DMS 273 treated with DMSO at 0.1 percent for 48 hours (cell line): Measurements from ENCODE around the gene ADRA2B.
"Not testable (repeated sequence)": the region's sequence is repeated elsewhere in the genome, so short reads cannot be mapped to it uniquely, and the experiment has no call there.

Experiments
- DNase-seq: peaks from one replicate; lab custom pipeline; 2025; lab: John Stamatoyannopoulos, UW

The ADRA2B gene

DNA sequence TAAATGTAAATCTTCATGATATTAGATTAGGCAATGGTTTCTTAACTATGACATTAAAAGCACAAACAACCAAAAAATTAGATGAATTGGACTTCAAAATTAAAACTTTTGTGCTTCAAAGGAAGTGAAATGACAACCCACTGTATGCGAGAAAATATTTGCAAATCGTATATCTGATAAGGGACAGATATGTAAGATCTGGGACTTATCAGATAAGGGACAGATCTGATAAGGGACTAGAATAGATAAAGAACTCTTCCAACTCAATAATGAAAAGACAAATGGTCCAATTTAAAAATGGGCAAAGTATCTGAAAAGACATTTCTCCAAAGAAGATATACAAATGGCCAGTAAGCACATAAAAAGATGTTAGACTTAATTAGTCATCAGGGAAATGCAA lies 29.2 kb downstream of the ADRA2B start:
- no peak for DNase-seq

DNA sequence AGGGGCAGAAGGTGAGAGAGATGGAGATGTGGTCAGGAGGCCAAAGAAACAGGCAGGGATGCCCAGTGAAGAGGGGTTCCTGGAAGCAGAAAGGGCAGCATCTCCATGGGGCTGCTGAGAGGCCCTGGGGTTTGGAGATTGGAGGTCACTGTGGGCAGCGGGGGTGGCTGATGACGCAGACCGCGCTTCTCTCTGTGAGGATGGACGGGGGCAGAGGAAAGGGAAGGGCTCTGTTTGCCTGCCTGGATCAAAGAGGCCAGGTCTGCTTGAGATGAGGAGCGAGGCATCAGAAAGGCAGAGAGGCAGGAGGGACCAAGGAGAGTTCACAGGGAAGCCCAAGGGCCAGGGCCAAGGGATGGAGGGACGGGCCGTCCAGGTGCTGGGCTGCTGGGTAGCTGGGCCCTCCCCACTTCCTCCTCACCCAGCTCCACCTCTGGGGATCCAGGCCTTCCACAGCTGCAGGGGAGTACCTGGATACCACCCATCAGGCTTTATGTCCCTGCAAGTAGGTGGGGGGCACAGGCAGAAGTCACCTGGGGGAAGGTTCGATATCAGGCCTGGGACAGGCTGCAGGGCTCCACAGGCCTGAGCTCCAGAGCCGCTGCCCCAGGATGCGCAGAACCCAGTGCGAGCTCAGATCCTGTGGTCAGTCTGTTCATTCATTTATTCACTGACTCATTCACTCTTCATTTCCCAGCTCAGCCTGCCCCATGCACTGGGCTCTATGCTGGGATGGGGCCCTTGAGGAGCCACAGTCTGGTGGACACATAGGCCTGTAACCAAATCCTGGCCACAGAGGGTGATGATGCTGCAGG lies 30.6 kb downstream of the ADRA2B start:
- no peak for DNase-seq

DNA sequence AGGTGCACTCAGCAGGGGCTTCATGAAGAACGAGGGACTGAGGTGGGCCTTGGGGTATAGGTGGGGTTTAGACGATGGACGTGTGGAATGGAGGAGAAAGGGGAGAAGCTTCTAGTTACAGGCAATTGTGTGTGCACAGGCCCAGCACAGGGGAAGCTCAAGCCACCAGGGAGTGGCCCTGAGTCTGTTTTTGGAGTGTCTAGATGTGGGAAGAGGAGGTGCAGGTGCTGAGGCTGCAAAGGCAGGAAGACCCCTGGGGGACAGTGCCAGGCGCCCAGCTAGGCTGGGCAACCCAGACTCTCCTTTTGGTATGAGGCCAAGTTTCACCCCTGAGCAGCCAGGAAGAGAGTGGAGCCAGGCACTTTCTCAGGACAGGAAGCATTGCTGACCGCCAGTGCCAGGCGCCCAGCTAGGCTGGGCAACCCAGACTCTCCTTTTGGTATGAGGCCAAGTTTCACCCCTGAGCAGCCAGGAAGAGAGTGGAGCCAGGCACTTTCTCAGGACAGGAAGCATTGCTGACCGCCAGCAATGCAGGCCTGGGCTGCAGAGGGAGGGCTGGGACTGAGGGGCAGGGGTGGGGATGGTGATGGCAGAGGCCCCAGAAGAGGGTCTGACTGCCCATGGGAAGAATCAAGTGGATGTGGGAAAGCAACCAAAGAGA lies 31.4 kb downstream of the ADRA2B start:
- DNase-seq = not testable (repeated sequence)

- DNase-seq = no peak
Observed at GRCh38 chr2:96083989-96084857, 32.1 kb downstream of the ADRA2B start.

DNA sequence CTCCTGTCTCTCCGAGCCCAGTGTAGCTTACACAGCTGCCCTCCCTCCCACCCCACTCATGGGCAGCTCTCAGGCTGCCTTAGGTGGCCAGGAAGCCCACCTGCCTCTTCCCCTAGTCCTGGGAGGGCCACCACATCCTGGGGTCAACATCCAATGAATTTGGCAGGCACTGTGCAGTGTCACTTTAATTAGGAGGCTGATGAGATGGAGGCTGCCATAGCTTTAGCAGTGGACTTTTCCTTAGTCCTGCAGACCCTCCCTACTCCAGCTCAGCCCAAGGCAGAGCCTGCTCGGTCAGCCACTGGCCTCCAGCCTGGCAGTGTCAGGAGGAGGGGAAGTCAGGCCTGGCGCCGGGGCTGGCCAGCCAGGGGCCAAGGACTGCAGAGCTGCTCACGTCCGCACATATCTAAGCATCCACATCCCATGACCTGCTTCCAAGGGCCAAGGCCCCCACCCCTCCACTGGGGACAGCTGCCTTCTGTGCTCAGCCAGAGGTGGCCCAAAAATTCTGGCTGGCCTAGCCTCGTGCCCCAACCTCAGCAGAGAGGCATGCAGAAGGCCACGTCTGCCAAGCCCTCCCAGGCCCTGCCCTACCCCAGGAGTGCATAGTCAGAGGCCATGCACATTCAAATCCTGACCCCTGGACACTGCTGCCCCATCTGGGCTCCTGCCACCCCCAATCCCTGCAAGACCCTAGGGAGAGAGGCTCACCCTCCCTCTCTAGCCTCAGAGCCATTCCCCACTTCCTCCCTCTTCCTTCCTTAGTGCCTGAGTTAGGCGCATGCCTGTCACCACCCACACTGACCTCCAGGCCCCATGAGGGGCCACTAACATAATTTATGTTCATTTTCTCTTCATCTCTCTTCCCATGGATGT lies 33.1 kb downstream of the ADRA2B start:
- no peak for DNase-seq

GRCh38 chr2:96082211-96083063 lies 33.9 kb downstream of the ADRA2B start:
- DNase-seq = no peak

GRCh38 chr2:96081042-96081441 lies 35.3 kb downstream of the ADRA2B start:
- no peak for DNase-seq

- no peak for DNase-seq
Observed at GRCh38 chr2:96075199-96075771, 41.1 kb downstream of the ADRA2B start.

GRCh38 chr2:96074156-96074555 lies 42.2 kb downstream of the ADRA2B start:
- no peak for DNase-seq

GRCh38 chr2:96073170-96073775 lies 43.1 kb downstream of the ADRA2B start:
- DNase-seq = no peak

DNA sequence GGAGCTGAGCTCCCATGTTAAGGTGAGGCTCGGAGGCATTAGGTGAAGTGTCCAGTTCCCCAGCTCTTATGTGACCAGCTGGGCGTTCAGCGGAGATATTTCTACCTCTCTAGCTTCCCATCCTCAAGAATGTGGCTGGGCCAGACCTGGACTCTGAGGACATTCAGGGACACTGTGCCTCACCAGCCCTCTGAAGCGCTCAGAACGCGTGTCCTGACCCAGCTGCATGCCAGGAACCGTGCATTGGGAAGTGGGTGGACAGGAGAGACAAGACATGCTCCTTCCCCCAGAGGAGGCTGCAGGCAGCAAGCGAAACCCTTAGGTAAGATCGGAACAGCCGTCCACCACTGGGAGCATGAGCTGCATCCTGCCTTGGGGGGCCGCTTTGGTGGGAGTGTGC lies 43.6 kb downstream of the ADRA2B start:
- DNase-seq = no peak

- DNase-seq = not testable (repeated sequence)
Observed at GRCh38 chr2:96071977-96072491, 44.3 kb downstream of the ADRA2B start.

GRCh38 chr2:96071087-96071976 lies 45.0 kb downstream of the ADRA2B start:
- DNase-seq = not testable (repeated sequence)

- not testable (repeated sequence) for DNase-seq
Observed at GRCh38 chr2:96070351-96070750, 46.0 kb downstream of the ADRA2B start.

DNA sequence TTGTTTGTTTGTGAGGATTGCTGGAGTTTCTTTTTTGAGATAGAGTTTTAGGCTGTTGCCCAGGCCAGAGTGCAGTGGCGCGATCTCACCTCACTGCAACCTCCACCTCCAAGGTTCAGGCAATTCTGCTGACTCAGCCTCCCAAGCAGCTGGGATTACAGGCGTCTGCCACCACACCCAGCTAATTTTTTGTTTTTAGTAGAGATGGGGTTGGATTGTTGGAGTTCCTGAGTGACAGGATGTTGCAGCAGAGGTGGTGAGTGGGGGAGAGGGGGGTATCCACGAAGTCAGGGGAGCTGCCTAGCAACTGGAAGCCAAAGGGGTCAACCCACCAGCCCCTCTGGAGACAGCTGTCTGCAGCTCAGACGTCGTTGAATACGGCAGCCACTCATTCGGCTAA lies 46.5 kb downstream of the ADRA2B start:
- not testable (repeated sequence) for DNase-seq

DNA sequence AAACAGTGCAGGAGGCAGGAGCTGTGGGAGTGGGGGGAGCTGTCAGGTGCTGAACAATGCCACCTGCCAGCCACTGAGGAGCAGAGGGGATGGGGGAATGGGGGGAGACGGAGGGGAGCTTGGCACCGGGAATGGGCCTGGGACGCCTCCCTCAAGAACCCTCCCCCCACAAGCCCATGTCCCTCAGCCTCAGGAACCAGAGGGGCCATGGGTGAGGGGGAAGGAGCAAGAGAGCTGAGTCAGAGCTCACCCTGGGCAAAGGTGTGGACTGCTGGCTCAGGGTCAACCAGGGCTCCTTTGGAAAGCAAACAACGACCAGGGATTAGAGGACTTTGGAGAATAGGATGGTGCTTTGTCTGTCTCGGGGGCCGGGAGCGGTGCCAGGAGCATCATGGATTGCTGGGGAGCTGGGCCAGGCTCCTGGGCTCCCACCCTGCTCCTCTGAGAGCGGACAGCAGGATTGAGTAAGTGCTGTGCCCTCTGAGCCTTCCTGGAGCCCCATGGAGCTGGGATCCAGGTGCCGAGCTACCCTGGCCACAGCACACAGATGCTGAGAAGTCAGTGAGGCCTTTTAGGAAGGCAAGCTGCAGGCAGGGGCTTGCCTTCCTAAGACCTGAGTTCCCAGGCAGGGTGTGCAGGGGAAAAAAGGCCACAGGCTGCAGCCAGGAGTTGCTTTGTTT lies 48.3 kb downstream of the ADRA2B start:
- not testable (repeated sequence) for DNase-seq

GRCh38 chr2:96067098-96067660 lies 49.2 kb downstream of the ADRA2B start:
- DNase-seq = not testable (repeated sequence)
